ENCODE data around the gene L2HGDH.

GRCh38 chr14:50310445-50310844 lies 1.6 kb downstream of the L2HGDH start:
- TF ChIP-seq CTCF (IDR thresholded peaks at IDR 0.05): no peak
- TF ChIP-seq POLR2A (IDR thresholded peaks at IDR 0.05): no peak
